ENCODE measurements around the gene TPSAB1.

DNA sequence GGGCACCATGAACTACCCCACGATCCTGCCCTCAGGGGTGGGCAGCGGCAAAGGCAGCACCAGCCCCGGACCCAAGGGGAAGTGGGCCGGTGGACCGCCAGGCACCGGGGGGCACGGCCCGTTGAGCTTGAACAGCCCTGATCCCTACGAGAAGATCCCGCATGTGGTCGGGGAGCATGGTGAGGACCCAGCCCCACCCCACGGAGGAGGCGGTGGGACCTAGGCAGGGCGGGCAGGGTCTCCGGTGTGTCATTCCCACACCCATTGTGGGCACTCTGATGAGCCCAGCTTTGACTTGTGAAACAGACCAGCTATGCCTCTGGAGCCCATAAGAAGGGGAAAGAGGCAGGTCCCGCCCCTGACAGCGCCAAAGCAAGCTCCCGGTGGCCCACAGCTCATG is 38.2 kb upstream of the TPSAB1 start:
- TF ChIP-seq, protein P1, sequence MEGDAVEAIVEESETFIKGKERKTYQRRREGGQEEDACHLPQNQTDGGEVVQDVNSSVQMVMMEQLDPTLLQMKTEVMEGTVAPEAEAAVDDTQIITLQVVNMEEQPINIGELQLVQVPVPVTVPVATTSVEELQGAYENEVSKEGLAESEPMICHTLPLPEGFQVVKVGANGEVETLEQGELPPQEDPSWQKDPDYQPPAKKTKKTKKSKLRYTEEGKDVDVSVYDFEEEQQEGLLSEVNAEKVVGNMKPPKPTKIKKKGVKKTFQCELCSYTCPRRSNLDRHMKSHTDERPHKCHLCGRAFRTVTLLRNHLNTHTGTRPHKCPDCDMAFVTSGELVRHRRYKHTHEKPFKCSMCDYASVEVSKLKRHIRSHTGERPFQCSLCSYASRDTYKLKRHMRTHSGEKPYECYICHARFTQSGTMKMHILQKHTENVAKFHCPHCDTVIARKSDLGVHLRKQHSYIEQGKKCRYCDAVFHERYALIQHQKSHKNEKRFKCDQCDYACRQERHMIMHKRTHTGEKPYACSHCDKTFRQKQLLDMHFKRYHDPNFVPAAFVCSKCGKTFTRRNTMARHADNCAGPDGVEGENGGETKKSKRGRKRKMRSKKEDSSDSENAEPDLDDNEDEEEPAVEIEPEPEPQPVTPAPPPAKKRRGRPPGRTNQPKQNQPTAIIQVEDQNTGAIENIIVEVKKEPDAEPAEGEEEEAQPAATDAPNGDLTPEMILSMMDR (IDR thresholded peaks at IDR 0.05), result no peak
- TF ChIP-seq POLR2A (IDR thresholded peaks at IDR 0.05), result no peak

All from thyroid gland (tissue), 4 donors.